Caco-2 (cell line): ENCODE results near the gene ATP8B4. TPM values are rescaled to one million over a fixed set of nuclear protein-coding genes. Genes with fewer than 3 reads are reported as not detected.

Experiments used
- BruUV-seq: library from RNA; stranded (reverse); fragments of 400-500 nt; replicated peaks from 2 replicates; lab custom pipeline; 2021; lab: Mats Ljungman, UMichigan
- CTCF ChIA-PET: fragments of 300-600 bp; sonication (Branson Sonifier 250); formaldehyde crosslinking; loops from one replicate; lab custom pipeline; 2022; ENCODE audit warnings: antibody characterized with exemption; lab: Charles Lee
- POLR2A ChIA-PET: fragments of 300-600 bp; sonication (Branson Sonifier 250); formaldehyde crosslinking; loops from one replicate; lab custom pipeline; 2022; ENCODE audit warnings: antibody characterized with exemption; lab: Charles Lee
- DNase-seq, 2 experiments: peaks; one replicate each; pipeline versions ENCODE4 v3.0.0 to v3.0.0-alpha.2; 2020 to 2022
- H3K27me3 ChIP-seq: replicated peaks from 2 replicates; pipeline ENCODE4 v1.6.0; 2011; ENCODE audit warnings: low read length; ENCODE audit not compliant: control insufficient read depth, insufficient read depth
- H3K36me3 ChIP-seq: 2 replicates; pipeline ENCODE4 v1.5.1; 2011; ENCODE audit warnings: low read length; ENCODE audit not compliant: control insufficient read depth, insufficient read depth
- H3K4me1 ChIP-seq: fragments of 250-450 bp; sonication (Bioruptor Pico); 2 replicates; pipeline ENCODE4 v1.5.1; 2020; ENCODE audit warnings: mild to moderate bottlenecking
- H3K4me3 ChIP-seq: 2 replicates; pipeline ENCODE4 v1.5.1; 2011; ENCODE audit warnings: low read depth, mild to moderate bottlenecking, control low read depth, low read length
- H3K9me3 ChIP-seq: fragments of 250-450 bp; sonication (Bioruptor Pico); 2 replicates; pipeline ENCODE4 v1.5.1; 2020; ENCODE audit warnings: mild to moderate bottlenecking, moderate library complexity
- H3K27ac Mint-ChIP-seq: one replicate; pipeline ENCODE4 v1.8.0; 2022; ENCODE audit warnings: mixed read lengths; ENCODE audit not compliant: unreplicated experiment
- H3K27me3 Mint-ChIP-seq: one replicate; pipeline ENCODE4 v1.8.0; 2022; ENCODE audit warnings: mixed read lengths; ENCODE audit not compliant: insufficient read depth, unreplicated experiment
- H3K36me3 Mint-ChIP-seq: one replicate; pipeline ENCODE4 v1.8.0; 2022; ENCODE audit warnings: mild to moderate bottlenecking, mixed read lengths; ENCODE audit not compliant: insufficient read depth, unreplicated experiment
- H3K4me1 Mint-ChIP-seq: one replicate; pipeline ENCODE4 v1.8.0; 2022; ENCODE audit warnings: low read depth, mixed read lengths; ENCODE audit not compliant: unreplicated experiment
- H3K4me3 Mint-ChIP-seq: one replicate; pipeline ENCODE4 v1.8.0; 2022; ENCODE audit warnings: mild to moderate bottlenecking, moderate library complexity, mixed read lengths; ENCODE audit not compliant: unreplicated experiment
- H3K9me3 Mint-ChIP-seq: one replicate; pipeline ENCODE4 v1.8.0; 2022; ENCODE audit warnings: mixed read lengths; ENCODE audit not compliant: unreplicated experiment
- CTCF ChIP-seq, 2 experiments: fragments of 200-600 bp in 1 of 2; IDR thresholded peaks; 1 replicate in 1 of 2; 2 replicates in 1 of 2; pipeline versions ENCODE4 v1.5.1 to v1.8.0; 2011 to 2022; ENCODE audit warnings: antibody characterized with exemption in 1 of 2, control low read depth in 1 of 2, inconsistent platforms in 1 of 2, low read depth in 1 of 2, low read length in 1 of 2, mild to moderate bottlenecking in 1 of 2, moderate library complexity in 1 of 2; ENCODE audit not compliant: insufficient read depth in 1 of 2, severe bottlenecking in 1 of 2, unreplicated experiment in 1 of 2
- intact Hi-C: fragments of 100-400 bp; cut with micrococcal nuclease; formaldehyde crosslinking; loops from one replicate; pipeline ENCODE4 v1.10.0; 2022; ENCODE audit not compliant: unreplicated experiment
- total RNA-seq: library from RNA; stranded (reverse); gene quantifications from 2 replicates; pipeline ENCODE4 v1.2.3, GENCODE V29; 2022

The ATP8B4 gene
- total RNA-seq, 1 experiment from 2014 or later, result 0.57 TPM

DNA sequence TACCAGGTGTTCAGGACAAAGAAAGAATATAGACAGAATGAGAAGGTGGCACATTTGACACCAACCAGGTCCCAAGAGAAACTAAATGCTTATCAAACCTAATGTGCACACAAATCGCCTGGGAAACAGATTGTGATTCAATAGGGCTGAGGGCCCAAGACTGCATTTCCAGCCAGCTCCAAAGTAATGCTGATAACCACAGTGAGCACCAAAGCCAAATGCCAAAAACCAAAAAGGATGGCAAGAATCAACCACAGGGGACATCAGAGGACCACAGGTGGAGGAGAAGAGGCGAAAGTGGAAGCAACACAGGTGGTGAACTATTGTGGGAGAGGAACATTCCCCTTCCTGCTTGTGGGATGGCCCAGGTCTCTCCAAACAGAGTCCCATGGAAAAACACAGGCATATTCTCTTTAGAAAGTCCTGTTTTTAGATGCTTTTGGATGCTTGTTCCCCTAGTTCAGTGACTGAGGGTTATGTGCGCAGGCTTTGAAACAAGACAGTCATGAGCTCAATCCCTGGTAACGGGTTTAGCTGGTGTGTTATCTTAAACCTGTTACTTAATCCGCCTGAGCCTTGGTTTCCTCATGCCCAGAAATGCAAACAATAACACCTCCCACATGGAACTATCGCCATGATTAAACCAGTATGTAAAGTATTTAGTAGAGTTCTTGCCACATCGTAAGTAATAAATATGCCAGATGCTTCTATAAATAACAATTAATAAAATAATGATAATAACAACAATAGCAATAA, 241.7 kb downstream of the ATP8B4 start:
- Histone ChIP-seq H3K27me3 (no peaks in the 10 kb centered on the region), H3K4me3 (no peak overlapping the region), H3K9me3 (no peaks in the 10 kb centered on the region), H3K4me1 (no peaks in the 10 kb centered on the region), H3K36me3 (no peaks in the 10 kb centered on the region)
- POLR2A ChIA-PET, result no interaction called here
- no peak for TF ChIP-seq CTCF (IDR thresholded peaks at IDR 0.05; ENCODE audit: insufficient read depth in 1 of 2, low read depth in 1 of 2, low read length in 1 of 2, severe bottlenecking in 1 of 2, unreplicated experiment in 1 of 2)
- BruUV-seq, result no TSS peak
- DNase-seq, result no peak
- Mint-ChIP-seq H3K27ac (no peak overlapping the region), H3K4me1 (peaks cover 7% of the 10 kb centered on the region), H3K9me3 (no peaks in the 10 kb centered on the region), H3K27me3 (peaks cover 6% of the 10 kb centered on the region), H3K4me3 (no peak overlapping the region), H3K36me3 (no peaks in the 10 kb centered on the region)
- CTCF ChIA-PET, result interaction anchor here (0.9 to 1.2 kb wide), 4 partner anchors 126 to 268 kb away, joined by 4 to 24 read pairs (median 7); no protein-coding TSS in a partner anchor
- intact Hi-C loops, result loop anchor here (2.0 kb wide), 1 partner anchor 176 kb away; no protein-coding TSS in a partner anchor

GRCh38 chr15:49876401-49877038, 242.5 kb downstream of the ATP8B4 start:
- Mint-ChIP-seq H3K4me3 (no peak overlapping the region), H3K9me3 (no peaks in the 10 kb centered on the region), H3K4me1 (peaks cover 7% of the 10 kb centered on the region), H3K36me3 (no peaks in the 10 kb centered on the region), H3K27ac (no peak overlapping the region), H3K27me3 (peaks cover 6% of the 10 kb centered on the region)
- peak in 1 of 2 experiments; percentile 32 for DNase-seq
- no peaks in the 10 kb centered on the region for H3K36me3 ChIP-seq
- no TSS peak for BruUV-seq
- H3K4me3 ChIP-seq, result no peak overlapping the region
- H3K27me3 ChIP-seq, result no peaks in the 10 kb centered on the region
- TF ChIP-seq CTCF (IDR thresholded peaks at IDR 0.05; ENCODE audit: insufficient read depth in 1 of 2, low read depth in 1 of 2, low read length in 1 of 2, severe bottlenecking in 1 of 2, unreplicated experiment in 1 of 2), result peak; percentile 36 to 40
- H3K4me1 ChIP-seq, result no peaks in the 10 kb centered on the region
- H3K9me3 ChIP-seq, result no peaks in the 10 kb centered on the region
- ChIA-PET CTCF (interaction anchor here (0.9 to 1.2 kb wide), 4 partner anchors 127 to 269 kb away, joined by 4 to 24 read pairs (median 7); no protein-coding TSS in a partner anchor), POLR2A (no interaction called here)
- intact Hi-C loops, result loop anchor here (1.0 to 2.0 kb wide), 3 partner anchors 127 to 269 kb away; no protein-coding TSS in a partner anchor

DNA sequence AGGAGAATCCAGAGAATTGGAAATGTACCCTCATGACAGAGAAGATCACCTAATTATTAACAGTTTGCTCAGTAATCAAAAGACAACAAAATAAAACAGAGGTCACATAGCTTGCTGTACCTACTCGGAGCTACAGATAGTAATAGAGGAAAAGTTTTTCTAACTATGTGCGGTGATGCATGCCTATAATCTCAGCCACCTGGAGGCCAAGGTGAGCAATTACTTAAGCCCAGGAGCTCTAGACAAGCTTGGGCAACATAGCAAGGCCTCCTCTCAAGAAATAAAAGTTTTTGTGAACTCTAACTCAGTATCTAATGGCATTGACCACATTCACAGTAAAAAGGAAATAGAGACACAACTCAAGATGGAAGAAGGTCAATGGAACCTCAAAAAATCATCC, 243.6 kb downstream of the ATP8B4 start:
- no peak for DNase-seq
- Mint-ChIP-seq H3K27ac (no peak overlapping the region), H3K27me3 (peaks cover 6% of the 10 kb centered on the region), H3K4me3 (no peak overlapping the region), H3K4me1 (peaks cover 7% of the 10 kb centered on the region), H3K36me3 (no peaks in the 10 kb centered on the region), H3K9me3 (no peaks in the 10 kb centered on the region)
- TF ChIP-seq CTCF (IDR thresholded peaks at IDR 0.05; ENCODE audit: insufficient read depth in 1 of 2, low read depth in 1 of 2, low read length in 1 of 2, severe bottlenecking in 1 of 2, unreplicated experiment in 1 of 2), result peak; percentile 35 to 57
- intact Hi-C loops, result no loop called here
- POLR2A ChIA-PET, result no interaction called here
- no peak overlapping the region for H3K4me3 ChIP-seq
- CTCF ChIA-PET, result interaction anchor here (0.6 to 1.3 kb wide), 5 partner anchors 43 to 549 kb away, joined by 3 to 7 read pairs (median 4); no protein-coding TSS in a partner anchor
- no peaks in the 10 kb centered on the region for H3K36me3 ChIP-seq
- H3K27me3 ChIP-seq, result no peaks in the 10 kb centered on the region
- no TSS peak for BruUV-seq
- H3K4me1 ChIP-seq, result no peaks in the 10 kb centered on the region
- H3K9me3 ChIP-seq, result no peaks in the 10 kb centered on the region
